K562 (cell line): ENCODE measurements around the gene ABCC1. TPM values are rescaled to one million over a fixed set of nuclear protein-coding genes. Genes with fewer than 3 reads are reported as not detected.
A peak's percentile ranks its signal among the peaks of the same experiment; 100 is the strongest.

Experiments
- ATF1 ChIP-seq, 2 experiments: fragments of 450-650 bp in 1 of 2; IDR thresholded peaks; 2 replicates each; pipeline ENCODE4 v1.6.1; 2016; ENCODE audit warnings: missing compliant biosample characterization in 1 of 2, missing genetic modification characterization in 1 of 2
- BHLHE40 ChIP-seq: IDR thresholded peaks from 2 replicates; pipeline ENCODE4 v1.6.1; 2011; ENCODE audit warnings: low read length, improper control_type of control experiment
- CEBPZ ChIP-seq: fragments of 150-350 bp; IDR thresholded peaks from 2 replicates; pipeline ENCODE4 v1.6.1; 2014; ENCODE audit warnings: low read depth, mild to moderate bottlenecking, low read length, borderline replicate concordance
- CREB1 ChIP-seq, 2 experiments: sonication (generic) in 1 of 2; formaldehyde crosslinking in 1 of 2; IDR thresholded peaks; 2 replicates each; pipeline versions ENCODE4 v1.6.1 to v1.8.0; 2012 to 2022; ENCODE audit warnings: inconsistent platforms in 1 of 2, mild to moderate bottlenecking in 1 of 2, missing genetic modification reagents in 1 of 2, moderate library complexity in 1 of 2
- CTCF ChIP-seq, 3 experiments: IDR thresholded peaks in 2 of 3; conservative IDR thresholded peaks in 1 of 3; 2 replicates each; pipeline ENCODE4 v1.5.1; 2011 to 2012; ENCODE audit warnings: low read length in 3 of 3, mild to moderate bottlenecking in 3 of 3, control low read depth in 2 of 3, improper control_type of control experiment in 1 of 3, inconsistent platforms in 1 of 3, low read depth in 1 of 3, mixed read lengths in 1 of 3, moderate library complexity in 1 of 3; ENCODE audit not compliant: insufficient read depth in 2 of 3
- JUN ChIP-seq, 2 experiments: sonication (generic) in 1 of 2; formaldehyde crosslinking in 1 of 2; IDR thresholded peaks; 2 replicates each; pipeline versions ENCODE4 v1.6.1 to v1.8.0; 2012 to 2022; ENCODE audit warnings: borderline replicate concordance in 2 of 2, mild to moderate bottlenecking in 2 of 2, improper control_type of control experiment in 1 of 2, low read depth in 1 of 2, low read length in 1 of 2, missing genetic modification reagents in 1 of 2
- KHSRP ChIP-seq: fragments of 450-650 bp; IDR thresholded peaks from 2 replicates; pipeline ENCODE4 v1.6.1; 2017
- MAX ChIP-seq: sonication (generic); formaldehyde crosslinking; IDR thresholded peaks from 2 replicates; pipeline ENCODE4 v1.9.0; 2022; ENCODE audit warnings: mild to moderate bottlenecking, missing genetic modification reagents
- NFYB ChIP-seq: IDR thresholded peaks from 2 replicates; pipeline ENCODE4 v1.6.1; 2011; ENCODE audit warnings: mild to moderate bottlenecking, moderate library complexity; ENCODE audit not compliant: insufficient read length; ENCODE audit errors: extremely low read depth
- POLR3A ChIP-seq: IDR thresholded peaks from 2 replicates; pipeline ENCODE4 v1.6.1; 2011; ENCODE audit warnings: borderline replicate concordance, mild to moderate bottlenecking, moderate library complexity; ENCODE audit not compliant: insufficient read length, insufficient read depth; ENCODE audit errors: extremely low read depth
- polyA plus RNA-seq, 8 experiments: library from polyadenylated mRNA; depleted of rRNA in 4 of 8; stranded (reverse) in 5 of 8; unstranded in 3 of 8; fragments of >200 nt; fragmentation: Nextera tagmentation in 2 of 8; fragmentation: Illumina TruSeq in 1 of 8; extraction: Ambion mirVana in 2 of 8; extraction: Trizol in 1 of 8; gene quantifications; 2 replicates each; pipeline versions ENCODE4 v1.2.1 to v1.2.3, GENCODE V29; 2011 to 2014; ENCODE audit warnings: inconsistent platforms in 1 of 8, missing spikeins in 1 of 8
- total RNA-seq, 7 experiments: library from RNA; depleted of rRNA in 6 of 7; stranded (reverse); fragments of >200 nt in 6 of 7; fragmentation: Illumina TruSeq in 2 of 7; extraction: Trizol in 2 of 7; gene quantifications; 2 replicates each; pipeline versions ENCODE4 v1.2.1 to v1.2.3, GENCODE V29; 2011 to 2021; ENCODE audit warnings: low replicate concordance in 1 of 7

The ABCC1 gene
- total and polyA plus RNA-seq, 9 of the 15 experiments (the other 6 are each of a cell fraction or from before 2014, with no cell fraction given): 3.9 to 41.6 (median 10.0) TPM

DNA sequence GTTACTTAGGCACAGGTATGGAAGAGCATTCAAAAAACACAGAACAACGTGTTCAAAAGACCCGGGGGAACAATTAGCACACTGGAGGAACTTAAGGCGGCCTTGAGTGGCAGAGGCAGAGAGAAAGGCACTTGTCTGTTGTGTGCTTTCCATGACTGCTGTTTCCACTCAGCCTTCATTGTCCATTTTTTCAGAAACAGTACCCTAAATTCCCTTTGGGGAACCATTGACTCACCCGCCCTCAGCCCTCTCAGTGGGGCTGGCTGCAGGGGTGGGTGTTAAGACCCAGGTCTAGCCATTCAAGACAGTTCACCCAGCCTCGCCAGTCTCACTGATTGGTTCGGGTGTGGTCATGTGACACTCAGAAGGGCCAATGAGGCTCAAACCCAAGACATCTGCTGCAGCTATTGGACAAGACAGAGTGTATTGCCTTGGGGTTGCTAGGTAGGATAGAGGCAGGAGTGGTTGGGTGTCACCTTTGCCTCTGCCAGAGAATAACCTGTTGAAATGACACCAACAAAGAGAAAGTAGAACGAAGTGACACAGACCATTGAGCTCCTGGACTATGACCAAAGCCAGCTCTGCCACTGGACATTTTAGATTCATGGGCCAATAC lies 41.4 kb upstream of the ABCC1 start (continued):
- TF ChIP-seq CEBPZ (no peak), CREB1 (IDR thresholded peaks at IDR 0.05) (no peak), CREB1 (CRISPR knock-in tag; IDR thresholded peaks at IDR 0.05) (no peak; the same call in 1 of the 2 replicates), CTCF (IDR thresholded peaks at IDR 0.05 in 2 of 3, conservative IDR thresholded peaks at IDR 0.05 in 1 of 3; ENCODE audit: insufficient read depth in 2 of 3, low read depth in 1 of 3, low read length in 3 of 3) (no peak), MAX (CRISPR knock-in tag) (no peak), JUN (IDR thresholded peaks at IDR 0.05; ENCODE audit: borderline replicate concordance, low read depth, low read length) (no peak), JUN (CRISPR knock-in tag; IDR thresholded peaks at IDR 0.05; ENCODE audit: borderline replicate concordance) (no peak), ATF1 (CRISPR knock-in tag; IDR thresholded peaks at IDR 0.05) (no peak), ATF1 (tag; IDR thresholded peaks at IDR 0.05) (0 out of 2 replicates have a peak, but pooled peaks have one; percentile 19), BHLHE40 (peak; percentile 43; the same call in 1 of the 2 replicates), NFYB (peak; percentile 99), POLR3A (no peak), KHSRP (no peak)
